HepG2 (cell line): ENCODE data around the gene TPD52L2. TPM values are rescaled to one million over a fixed set of nuclear protein-coding genes. Genes with fewer than 3 reads are reported as not detected.

Source experiments
- CAMTA2 ChIP-seq: sonication (generic); formaldehyde crosslinking; IDR thresholded peaks from 2 replicates; pipeline ENCODE4 v1.4.0; 2020; ENCODE audit warnings: mild to moderate bottlenecking, missing genetic modification reagents, borderline replicate concordance
- CBFB ChIP-seq: sonication (generic); formaldehyde crosslinking; IDR thresholded peaks from 2 replicates; pipeline ENCODE4 v1.4.0; 2020; ENCODE audit warnings: missing genetic modification reagents
- CENPT ChIP-seq: sonication (generic); formaldehyde crosslinking; IDR thresholded peaks from 2 replicates; pipeline ENCODE4 v1.8.0; 2022; ENCODE audit warnings: low read depth, mild to moderate bottlenecking, moderate library complexity, missing genetic modification reagents
- E2F5 ChIP-seq: sonication (generic); formaldehyde crosslinking; conservative IDR thresholded peaks from 2 replicates; pipeline ENCODE4 v1.4.0; 2020; ENCODE audit warnings: missing genetic modification reagents
- ELF4 ChIP-seq: sonication (generic); formaldehyde crosslinking; IDR thresholded peaks from 2 replicates; pipeline ENCODE4 v1.5.0; 2020; ENCODE audit warnings: missing genetic modification reagents, mild to moderate bottlenecking, moderate library complexity, borderline replicate concordance
- FOSL2 ChIP-seq: sonication (generic); formaldehyde crosslinking; IDR thresholded peaks from 2 replicates; pipeline ENCODE4 v1.4.0; 2020; ENCODE audit warnings: missing genetic modification reagents
- GLI4 ChIP-seq: sonication (generic); formaldehyde crosslinking; IDR thresholded peaks from 2 replicates; pipeline ENCODE4 v1.5.1; 2020; ENCODE audit warnings: missing genetic modification reagents, mild to moderate bottlenecking, moderate library complexity, borderline replicate concordance
- GPBP1L1 ChIP-seq: sonication (generic); formaldehyde crosslinking; IDR thresholded peaks from 2 replicates; pipeline ENCODE4 v1.5.0; 2020; ENCODE audit warnings: mild to moderate bottlenecking, missing genetic modification reagents
- HNRNPUL1 ChIP-seq: fragments of 200-400 bp; formaldehyde crosslinking; IDR thresholded peaks from 2 replicates; pipeline ENCODE4 v1.6.1; 2017; ENCODE audit warnings: low read depth, mild to moderate bottlenecking, low read length, moderate library complexity
- JARID2 ChIP-seq: sonication (generic); formaldehyde crosslinking; IDR thresholded peaks from 2 replicates; pipeline ENCODE4 v1.8.1; 2023; ENCODE audit warnings: missing genetic modification reagents, inconsistent platforms; ENCODE audit not compliant: insufficient replicate concordance
- SMAD9 ChIP-seq: sonication (generic); formaldehyde crosslinking; IDR thresholded peaks from 2 replicates; pipeline ENCODE4 v1.5.1; 2020; ENCODE audit warnings: mild to moderate bottlenecking, missing genetic modification reagents
- TBX2 ChIP-seq: sonication (generic); formaldehyde crosslinking; IDR thresholded peaks from 2 replicates; pipeline ENCODE4 v1.5.0; 2020; ENCODE audit warnings: missing genetic modification reagents, mild to moderate bottlenecking, borderline replicate concordance
- ZBTB10 ChIP-seq: sonication (generic); formaldehyde crosslinking; IDR thresholded peaks from 2 replicates; pipeline ENCODE4 v1.4.0; 2020; ENCODE audit warnings: missing genetic modification reagents, borderline replicate concordance
- ZNF160 ChIP-seq: sonication (generic); formaldehyde crosslinking; IDR thresholded peaks from 2 replicates; pipeline ENCODE4 v1.8.0; 2022; ENCODE audit warnings: mild to moderate bottlenecking, inconsistent platforms, missing genetic modification reagents
- ZNF460 ChIP-seq: sonication (generic); formaldehyde crosslinking; IDR thresholded peaks from 2 replicates; pipeline ENCODE4 v1.5.1; 2020; ENCODE audit warnings: missing genetic modification reagents, mild to moderate bottlenecking, borderline replicate concordance
- ZNF614 ChIP-seq: IDR thresholded peaks from 2 replicates; pipeline ENCODE4 v1.6.1; 2018; ENCODE audit warnings: missing biosample characterization, missing genetic modification reagents, inconsistent platforms, borderline replicate concordance
- ZNF672 ChIP-seq: sonication (generic); formaldehyde crosslinking; IDR thresholded peaks from 2 replicates; pipeline ENCODE4 v1.8.1; 2022; ENCODE audit warnings: missing genetic modification reagents
- ZNF678 ChIP-seq: sonication (generic); formaldehyde crosslinking; IDR thresholded peaks from 2 replicates; pipeline ENCODE4 v1.4.0; 2020; ENCODE audit warnings: mild to moderate bottlenecking, missing genetic modification reagents
- ZNF75D ChIP-seq: sonication (generic); formaldehyde crosslinking; IDR thresholded peaks from 2 replicates; pipeline ENCODE4 v1.8.1; 2023; ENCODE audit warnings: missing genetic modification reagents, mild to moderate bottlenecking, borderline replicate concordance
- ZNF770 ChIP-seq: sonication (generic); formaldehyde crosslinking; IDR thresholded peaks from 2 replicates; pipeline ENCODE4 v1.5.0; 2020; ENCODE audit warnings: mild to moderate bottlenecking, missing genetic modification reagents
- polyA plus RNA-seq, 8 experiments: library from polyadenylated mRNA; depleted of rRNA in 3 of 8; stranded (reverse) in 7 of 8; unstranded in 1 of 8; fragments of >200 nt; fragmentation: Illumina TruSeq in 4 of 8; extraction: Trizol in 4 of 8; gene quantifications; 2 replicates each; pipeline versions ENCODE4 v1.2.1 to v1.2.3, GENCODE V29; 2011 to 2016; ENCODE audit warnings: low read depth in 4 of 8, missing spikeins in 1 of 8, mixed read lengths in 1 of 8; ENCODE audit not compliant: insufficient read depth in 1 of 8
- total RNA-seq, 5 experiments: library from RNA; depleted of rRNA; stranded (reverse); fragments of >200 nt; fragmentation: Illumina TruSeq; extraction: Trizol; gene quantifications; 2 replicates each; pipeline ENCODE4 v1.2.3, GENCODE V29; 2016; ENCODE audit warnings: low read depth in 1 of 5

The TPD52L2 gene
- total and polyA plus RNA-seq, 2 of the 13 experiments (the other 11 are each of a cell fraction or from before 2014, with no cell fraction given), result 156 to 184 TPM

GRCh38 chr20:63833776-63834490 is 31.1 kb upstream of the TPD52L2 start (continued):
- TF ChIP-seq SMAD9 (CRISPR knock-in tag) (no peak), ZNF770 (CRISPR knock-in tag) (no peak), GLI4 (no peak), ZBTB10 (CRISPR knock-in tag) (no peak), ZNF672 (CRISPR knock-in tag) (no peak), CBFB (CRISPR knock-in tag) (no peak; the same call in 1 of the 2 replicates), JARID2 (no peak), ZNF678 (CRISPR knock-in tag) (0 out of 2 replicates have a peak, but pooled peaks have one; percentile 32), ZNF614 (CRISPR knock-in tag) (no peak), CENPT (CRISPR knock-in tag) (no peak), GPBP1L1 (CRISPR knock-in tag) (no peak), ZNF75D (CRISPR knock-in tag) (no peak), FOSL2 (CRISPR knock-in tag) (no peak), TBX2 (CRISPR knock-in tag) (peak; percentile 16; the same call in 1 of the 2 replicates), ZNF460 (CRISPR knock-in tag) (no peak), ELF4 (no peak), CAMTA2 (CRISPR knock-in tag) (peak; percentile 62; the same call in 1 of the 2 replicates), HNRNPUL1 (no peak), ZNF160 (no peak), E2F5 (CRISPR knock-in tag) (no peak)
